MM.1S (cell line): ENCODE results near the gene ARMC2.
"Not testable (repeated sequence)": the region's sequence is repeated elsewhere in the genome, so short reads cannot be mapped to it uniquely, and the experiment has no call there.

Experiments used
- EZH2phosphoT487 ChIP-seq: fragments of 300-600 bp; sonication (generic); IDR thresholded peaks from 2 replicates; pipeline ENCODE4 v1.6.1; 2018; ENCODE audit warnings: antibody characterized with exemption, low read length
- TF ChIP-seq, protein P1 (sequence below): fragments of 300-600 bp; sonication (generic); IDR thresholded peaks from 2 replicates; pipeline ENCODE4 v1.5.1; 2016; ENCODE audit warnings: antibody characterized with exemption, low read length, mixed read lengths

DNA sequence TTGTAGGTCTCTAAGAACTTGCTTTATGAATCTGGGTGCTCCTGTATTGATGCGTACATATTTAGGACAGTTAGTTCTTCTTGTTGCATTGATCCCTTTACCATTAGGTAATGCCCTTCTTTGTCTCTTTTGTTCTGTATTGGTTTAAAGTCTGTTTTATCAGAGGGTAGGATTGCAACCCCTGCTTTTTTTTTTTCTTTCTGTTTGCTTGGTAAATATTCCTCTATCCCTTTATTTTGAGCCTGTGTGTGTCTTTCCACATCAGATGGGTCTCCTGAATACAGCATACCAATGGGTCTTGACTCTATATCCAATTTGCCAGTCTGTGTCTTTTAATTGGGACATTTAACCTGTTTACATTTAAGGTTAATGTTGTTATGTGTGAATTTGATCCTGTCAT lies 130.4 kb downstream of the ARMC2 start:
- TF ChIP-seq, protein P1, sequence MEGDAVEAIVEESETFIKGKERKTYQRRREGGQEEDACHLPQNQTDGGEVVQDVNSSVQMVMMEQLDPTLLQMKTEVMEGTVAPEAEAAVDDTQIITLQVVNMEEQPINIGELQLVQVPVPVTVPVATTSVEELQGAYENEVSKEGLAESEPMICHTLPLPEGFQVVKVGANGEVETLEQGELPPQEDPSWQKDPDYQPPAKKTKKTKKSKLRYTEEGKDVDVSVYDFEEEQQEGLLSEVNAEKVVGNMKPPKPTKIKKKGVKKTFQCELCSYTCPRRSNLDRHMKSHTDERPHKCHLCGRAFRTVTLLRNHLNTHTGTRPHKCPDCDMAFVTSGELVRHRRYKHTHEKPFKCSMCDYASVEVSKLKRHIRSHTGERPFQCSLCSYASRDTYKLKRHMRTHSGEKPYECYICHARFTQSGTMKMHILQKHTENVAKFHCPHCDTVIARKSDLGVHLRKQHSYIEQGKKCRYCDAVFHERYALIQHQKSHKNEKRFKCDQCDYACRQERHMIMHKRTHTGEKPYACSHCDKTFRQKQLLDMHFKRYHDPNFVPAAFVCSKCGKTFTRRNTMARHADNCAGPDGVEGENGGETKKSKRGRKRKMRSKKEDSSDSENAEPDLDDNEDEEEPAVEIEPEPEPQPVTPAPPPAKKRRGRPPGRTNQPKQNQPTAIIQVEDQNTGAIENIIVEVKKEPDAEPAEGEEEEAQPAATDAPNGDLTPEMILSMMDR, result not testable (repeated sequence)
- not testable (repeated sequence) for TF ChIP-seq EZH2phosphoT487
